Mucosa of rectum (tissue), 2 donors: ENCODE data around the gene RAG1.

Experiments used
- H3K27ac ChIP-seq, 2 donors: one replicate each; pipeline ENCODE4 v1.7.0; 2013; ENCODE audit warnings: inconsistent platforms in 2 of 2, low read depth in 2 of 2, low read length in 2 of 2
- H3K27me3 ChIP-seq, 2 donors: one replicate each; pipeline ENCODE4 v1.7.0; 2013; ENCODE audit warnings: low read length in 2 of 2; ENCODE audit not compliant: control insufficient read depth in 2 of 2, insufficient read depth in 2 of 2
- H3K36me3 ChIP-seq, 2 donors: one replicate each; pipeline ENCODE4 v1.7.0; 2013; ENCODE audit warnings: low read length in 2 of 2; ENCODE audit not compliant: control insufficient read depth in 2 of 2, insufficient read depth in 2 of 2
- H3K4me1 ChIP-seq, 2 donors: one replicate each; pipeline ENCODE4 v1.7.0; 2013; ENCODE audit warnings: low read length in 2 of 2, mild to moderate bottlenecking in 1 of 2; ENCODE audit not compliant: control insufficient read depth in 2 of 2, insufficient read depth in 2 of 2
- H3K4me3 ChIP-seq, 2 donors: one replicate each; pipeline ENCODE4 v1.7.0; 2013; ENCODE audit warnings: low read length in 2 of 2
- H3K9ac ChIP-seq, 2 donors: one replicate each; pipeline ENCODE4 v1.7.0; 2013; ENCODE audit warnings: low read length in 2 of 2, low read depth in 1 of 2, mild to moderate bottlenecking in 1 of 2
- H3K9me3 ChIP-seq, 2 donors: one replicate each; pipeline ENCODE4 v1.7.0; 2013; ENCODE audit warnings: low read length in 2 of 2; ENCODE audit not compliant: control insufficient read depth in 2 of 2
- donor health status: healthy.
- donor health status: Normal muscosa, but diverticular disease.

RAG1 gene

GRCh38 chr11:36605221-36606216 lies 37.7 kb downstream of the RAG1 start:
- H3K27ac ChIP-seq: no peak overlapping the region
- H3K4me3 ChIP-seq: no peak overlapping the region
- H3K9me3 ChIP-seq: no peaks in the 10 kb centered on the region
- no peaks in the 10 kb centered on the region for H3K4me1 ChIP-seq
- H3K36me3 ChIP-seq: no peaks in the 10 kb centered on the region
- H3K9ac ChIP-seq: no peak overlapping the region
- no peaks in the 10 kb centered on the region for H3K27me3 ChIP-seq

DNA sequence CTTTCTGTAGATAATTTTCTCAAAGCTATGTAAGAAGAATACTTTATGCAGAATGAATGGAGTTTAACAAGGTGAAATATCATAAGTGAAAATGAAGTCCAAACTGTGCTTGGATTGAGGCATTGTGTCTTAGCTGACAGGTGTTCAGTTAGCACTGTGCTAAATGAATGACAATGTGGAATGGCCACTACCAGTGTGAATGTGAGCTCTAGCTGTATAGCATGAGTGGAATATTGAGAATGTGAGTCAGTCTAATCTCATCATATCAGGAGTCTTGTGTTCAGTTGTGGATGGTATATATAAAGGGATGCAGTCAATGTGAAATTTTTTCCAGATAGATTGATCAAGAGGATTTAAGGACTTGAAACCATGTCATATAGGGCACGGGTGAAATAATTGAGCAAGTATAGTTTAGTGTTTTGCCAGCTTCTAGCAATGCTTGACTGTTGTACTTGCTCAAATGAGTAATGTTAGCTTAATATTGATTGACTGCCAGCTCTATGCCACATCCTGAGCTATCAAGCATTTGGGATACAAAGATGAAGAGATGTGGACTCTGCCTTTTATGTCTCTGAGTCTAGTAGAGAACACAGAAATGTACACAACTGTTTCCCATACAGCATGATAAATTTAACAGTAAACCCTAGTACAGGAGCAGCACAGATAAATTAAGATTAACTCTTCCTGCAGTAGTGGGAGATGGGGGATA lies 40.8 kb downstream of the RAG1 start:
- no peaks in the 10 kb centered on the region for H3K36me3 ChIP-seq
- H3K27me3 ChIP-seq: no peaks in the 10 kb centered on the region
- H3K9ac ChIP-seq: no peak overlapping the region
- no peak overlapping the region for H3K27ac ChIP-seq
- H3K9me3 ChIP-seq: no peaks in the 10 kb centered on the region
- H3K4me1 ChIP-seq: no peaks in the 10 kb centered on the region
- no peak overlapping the region for H3K4me3 ChIP-seq

GRCh38 chr11:36609383-36609782 lies 41.6 kb downstream of the RAG1 start:
- H3K27ac ChIP-seq: no peak overlapping the region
- no peaks in the 10 kb centered on the region for H3K36me3 ChIP-seq
- H3K9me3 ChIP-seq: no peaks in the 10 kb centered on the region
- no peak overlapping the region for H3K9ac ChIP-seq
- no peaks in the 10 kb centered on the region for H3K27me3 ChIP-seq
- no peak overlapping the region for H3K4me3 ChIP-seq
- no peaks in the 10 kb centered on the region for H3K4me1 ChIP-seq

GRCh38 chr11:36615826-36616225 lies 48.0 kb downstream of the RAG1 start:
- no peaks in the 10 kb centered on the region for H3K9me3 ChIP-seq
- no peaks in the 10 kb centered on the region for H3K36me3 ChIP-seq
- no peak overlapping the region for H3K4me3 ChIP-seq
- H3K27me3 ChIP-seq: no peaks in the 10 kb centered on the region
- H3K27ac ChIP-seq: no peak overlapping the region
- no peak overlapping the region for H3K9ac ChIP-seq
- no peaks in the 10 kb centered on the region for H3K4me1 ChIP-seq

- no peaks in the 10 kb centered on the region for H3K4me1 ChIP-seq
These were observed 49.9 kb downstream of the RAG1 start for GRCh38 chr11:36617543-36618362.

GRCh38 chr11:36618363-36619047 lies 50.7 kb downstream of the RAG1 start:
- Histone ChIP-seq H3K27ac (no peak overlapping the region), H3K27me3 (no peaks in the 10 kb centered on the region), H3K4me1 (no peaks in the 10 kb centered on the region), H3K36me3 (no peaks in the 10 kb centered on the region), H3K9me3 (no peaks in the 10 kb centered on the region), H3K4me3 (no peak overlapping the region), H3K9ac (no peak overlapping the region)

More at GRCh38 chr11:36617543-36618362, 49.9 kb downstream of the RAG1 start:
- no peaks in the 10 kb centered on the region for H3K36me3 ChIP-seq
- H3K9me3 ChIP-seq: no peaks in the 10 kb centered on the region
- no peak overlapping the region for H3K9ac ChIP-seq
- no peak overlapping the region for H3K4me3 ChIP-seq
- H3K27ac ChIP-seq: no peak overlapping the region
- no peaks in the 10 kb centered on the region for H3K27me3 ChIP-seq

DNA sequence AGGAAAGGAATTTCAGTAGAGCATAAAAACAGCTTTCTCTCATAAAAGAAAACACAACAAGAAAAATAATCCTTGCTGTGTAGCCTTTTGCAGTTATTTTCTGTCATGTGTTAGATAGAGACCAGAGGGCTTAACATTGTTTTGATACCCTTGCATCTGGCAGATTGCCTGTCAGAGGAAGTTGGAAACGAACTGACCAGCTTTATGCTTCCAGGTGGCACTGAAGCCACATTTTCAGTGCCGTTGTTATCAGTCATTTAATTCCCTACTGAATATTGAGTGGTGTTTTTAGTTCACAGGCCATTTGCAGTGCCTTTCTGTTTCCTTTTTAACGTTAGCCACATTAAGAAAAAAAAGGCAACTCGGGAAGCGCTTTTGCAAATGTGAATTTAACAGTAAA lies 51.7 kb downstream of the RAG1 start:
- Histone ChIP-seq H3K9me3 (no peaks in the 10 kb centered on the region), H3K27ac (no peak overlapping the region), H3K4me3 (no peak overlapping the region), H3K9ac (no peak overlapping the region), H3K36me3 (no peaks in the 10 kb centered on the region), H3K27me3 (no peaks in the 10 kb centered on the region), H3K4me1 (no peaks in the 10 kb centered on the region)

DNA sequence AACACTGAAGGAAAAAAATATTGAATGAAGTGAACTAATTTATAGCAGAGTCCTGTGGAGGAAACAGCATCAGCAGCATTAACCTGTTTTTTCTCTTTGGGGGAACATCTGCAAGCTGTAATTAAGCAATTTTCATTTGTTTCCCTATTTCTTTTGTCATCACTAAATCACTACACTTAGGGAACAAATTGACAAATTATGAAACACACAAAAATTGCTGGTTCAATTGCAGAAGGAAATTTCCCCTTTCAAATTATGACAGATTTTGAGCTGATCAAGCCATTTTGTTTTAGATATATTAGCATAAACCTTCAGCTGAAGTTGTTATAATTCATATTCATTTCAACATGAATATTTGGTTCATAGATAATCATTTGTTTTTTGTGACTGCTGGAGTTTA lies 52.4 kb downstream of the RAG1 start:
- no peaks in the 10 kb centered on the region for H3K36me3 ChIP-seq
- no peak overlapping the region for H3K27ac ChIP-seq
- H3K4me1 ChIP-seq: no peaks in the 10 kb centered on the region
- H3K9ac ChIP-seq: no peak overlapping the region
- H3K4me3 ChIP-seq: no peak overlapping the region
- no peaks in the 10 kb centered on the region for H3K9me3 ChIP-seq
- no peaks in the 10 kb centered on the region for H3K27me3 ChIP-seq

GRCh38 chr11:36622431-36623136 lies 54.8 kb downstream of the RAG1 start:
- Histone ChIP-seq H3K36me3 (no peaks in the 10 kb centered on the region), H3K9me3 (no peaks in the 10 kb centered on the region), H3K27me3 (no peaks in the 10 kb centered on the region), H3K27ac (no peak overlapping the region), H3K9ac (no peak overlapping the region), H3K4me3 (no peak overlapping the region), H3K4me1 (no peaks in the 10 kb centered on the region)
